Activated T-helper 1 cell treated with Interleukin-2 at 50 U/mL for 16 hours (primary cell): ENCODE data around the gene TTC17.

Source experiments
- DNase-seq: peaks from one replicate; pipeline ENCODE4 v3.0.0-alpha.2; 2020; ENCODE audit warnings: low read depth

The TTC17 gene

DNA sequence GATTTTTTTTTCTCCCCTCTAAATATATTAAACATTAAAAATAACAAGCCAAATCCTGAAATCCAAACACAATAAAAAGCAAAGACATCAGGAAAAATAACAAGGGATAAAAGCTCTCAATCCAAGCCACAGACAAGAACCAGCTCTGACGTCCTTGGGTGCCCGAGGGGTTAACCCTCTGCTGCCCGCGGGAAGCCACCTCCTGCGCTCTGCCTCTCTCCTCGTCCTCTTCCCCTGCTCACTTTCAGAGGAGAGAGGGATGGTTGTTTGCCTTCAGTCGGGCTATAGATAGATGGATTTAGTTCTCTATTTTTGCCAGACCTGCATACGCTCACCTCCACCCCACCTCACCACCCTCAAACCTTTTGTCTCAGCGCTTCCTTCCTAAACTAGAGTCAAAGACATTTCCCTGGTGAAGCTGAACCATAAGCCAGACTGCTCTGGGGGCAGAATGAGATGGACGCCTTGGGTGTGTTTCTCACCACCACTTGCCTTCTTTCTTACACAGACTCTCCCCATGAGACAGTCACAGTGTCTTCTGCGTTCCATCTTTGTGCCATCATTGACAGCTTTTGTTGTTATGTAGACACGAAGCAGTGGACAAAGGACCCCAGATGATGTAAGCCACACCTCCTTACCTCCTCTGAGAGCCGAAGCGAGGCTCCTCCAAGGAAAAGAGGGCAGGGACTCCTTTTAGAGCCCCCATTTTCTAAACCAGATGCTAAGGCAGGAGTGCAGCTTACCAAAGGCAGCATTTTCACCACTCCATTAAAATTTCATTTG lies 179.3 kb downstream of the TTC17 start:
- DNase-seq: no peak

DNA sequence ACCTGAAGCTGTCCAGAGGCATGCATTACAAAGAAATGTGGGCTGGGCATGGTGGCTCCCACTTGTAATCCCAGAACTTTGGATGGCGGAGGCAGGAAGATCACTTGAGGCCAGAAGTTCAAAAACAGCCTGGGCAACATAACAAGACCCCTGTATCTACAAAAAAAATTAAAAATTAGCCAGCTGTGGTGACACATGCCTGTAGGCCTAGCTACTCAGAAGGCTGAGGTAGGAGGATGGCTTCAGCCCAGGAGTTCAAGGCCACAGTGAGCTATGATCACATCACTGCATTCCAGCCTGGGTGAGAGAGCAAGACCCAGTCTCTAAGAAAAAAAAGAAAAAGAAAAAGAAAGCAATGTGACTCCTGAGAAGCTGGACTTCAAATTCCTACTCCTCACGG lies 183.3 kb downstream of the TTC17 start:
- no peak for DNase-seq

DNA sequence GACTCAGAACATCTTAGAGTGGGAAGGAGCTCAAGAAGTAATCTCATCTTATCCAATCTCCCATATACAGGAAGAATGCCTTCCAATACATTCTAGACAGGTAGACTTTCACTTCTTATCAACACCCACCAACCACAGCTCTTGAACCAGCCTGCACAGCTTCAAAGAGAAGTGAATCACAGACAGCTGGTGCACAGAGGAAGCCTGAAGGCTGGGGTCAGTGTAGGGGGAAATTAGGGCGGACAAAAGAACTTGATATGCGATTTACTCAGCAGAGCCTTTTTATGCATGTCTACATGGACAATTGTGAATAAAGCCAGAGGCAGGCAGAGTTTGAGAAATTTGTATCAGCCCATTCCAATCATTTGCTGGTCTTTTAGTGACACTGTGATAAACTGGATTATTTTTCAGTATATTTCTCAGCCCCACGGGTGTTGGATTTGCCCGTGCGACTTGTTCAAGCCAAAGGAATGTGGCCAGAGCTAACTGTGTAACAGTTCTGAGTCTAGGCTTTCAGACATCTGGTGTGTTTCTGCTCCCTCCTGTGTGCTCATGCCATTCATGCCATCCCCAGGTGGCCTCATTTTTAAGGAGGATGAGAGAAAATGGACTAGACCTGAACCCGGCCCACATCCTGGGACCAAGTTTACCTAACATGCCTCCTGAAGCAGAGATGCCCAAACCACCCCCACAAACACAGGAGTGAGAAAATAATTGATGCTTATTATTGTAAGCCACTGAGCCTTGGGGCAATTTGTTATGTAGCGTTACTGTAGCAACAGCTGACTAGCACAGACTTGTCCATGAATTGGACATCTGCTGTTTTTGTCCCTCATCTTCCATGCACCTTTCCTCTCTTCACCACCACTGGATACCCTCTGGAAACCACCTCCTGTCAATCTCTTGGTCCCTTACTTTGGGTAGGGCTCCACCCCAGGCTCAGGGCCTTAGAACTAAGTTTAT lies 184.3 kb downstream of the TTC17 start:
- no peak for DNase-seq
